Lower leg skin (tissue), 4 donors: ENCODE measurements around the gene GAS7. TPM values are rescaled to one million over a fixed set of nuclear protein-coding genes. Genes with fewer than 3 reads are reported as not detected.

ENCODE experiments used
- DNase-seq, 2 donors: peaks; one replicate each; pipeline ENCODE4 v3.0.0-alpha.2; 2019; ENCODE audit warnings: low spot score in 2 of 2
- H3K4me3 ChIP-seq: fragments of 200-600 bp; sonication (generic); 2 replicates; pipeline ENCODE4 v1.5.1; 2017; ENCODE audit warnings: mild to moderate bottlenecking, low read depth; ENCODE audit not compliant: poor library complexity, severe bottlenecking
- POLR2A ChIP-seq, 2 donors: fragments of 450-650 bp; IDR thresholded peaks; one replicate each; pipeline ENCODE4 v1.6.1; 2016 to 2017; ENCODE audit warnings: antibody characterized with exemption in 2 of 2, mild to moderate bottlenecking in 1 of 2, moderate library complexity in 1 of 2
- WGBS, 2 donors: methylation state at CpG; one replicate each; pipeline ENCODE4 v1.1.5; 2018; 5-methylcytosine and 5-hydroxymethylcytosine counted together
- intact Hi-C: fragments of 100-400 bp; cut with DNase I; formaldehyde crosslinking; loops from one replicate; pipeline ENCODE4 v1.15.0; 2023; ENCODE audit warnings: low total_unique reads
- total RNA-seq, 4 donors: library from RNA; depleted of rRNA; stranded (reverse); fragments of >200 nt; gene quantifications; one replicate each; pipeline ENCODE4 v1.1.0, GENCODE V29; 2016
- TF ChIP-seq, protein P1 (sequence below), 3 donors: fragments of 450-650 bp; IDR thresholded peaks; one replicate each; pipeline ENCODE4 v1.5.1; 2016; ENCODE audit warnings: antibody characterized with exemption in 3 of 3, mild to moderate bottlenecking in 3 of 3, moderate library complexity in 2 of 3

The GAS7 gene
- total RNA-seq, 4 donors from 2014 or later = 97.8 to 148 (median 117) TPM

- 80 to 83% methylated on average over 9 of the region's 9 CpGs for WGBS, 2 donors
- TF ChIP-seq, protein P1, sequence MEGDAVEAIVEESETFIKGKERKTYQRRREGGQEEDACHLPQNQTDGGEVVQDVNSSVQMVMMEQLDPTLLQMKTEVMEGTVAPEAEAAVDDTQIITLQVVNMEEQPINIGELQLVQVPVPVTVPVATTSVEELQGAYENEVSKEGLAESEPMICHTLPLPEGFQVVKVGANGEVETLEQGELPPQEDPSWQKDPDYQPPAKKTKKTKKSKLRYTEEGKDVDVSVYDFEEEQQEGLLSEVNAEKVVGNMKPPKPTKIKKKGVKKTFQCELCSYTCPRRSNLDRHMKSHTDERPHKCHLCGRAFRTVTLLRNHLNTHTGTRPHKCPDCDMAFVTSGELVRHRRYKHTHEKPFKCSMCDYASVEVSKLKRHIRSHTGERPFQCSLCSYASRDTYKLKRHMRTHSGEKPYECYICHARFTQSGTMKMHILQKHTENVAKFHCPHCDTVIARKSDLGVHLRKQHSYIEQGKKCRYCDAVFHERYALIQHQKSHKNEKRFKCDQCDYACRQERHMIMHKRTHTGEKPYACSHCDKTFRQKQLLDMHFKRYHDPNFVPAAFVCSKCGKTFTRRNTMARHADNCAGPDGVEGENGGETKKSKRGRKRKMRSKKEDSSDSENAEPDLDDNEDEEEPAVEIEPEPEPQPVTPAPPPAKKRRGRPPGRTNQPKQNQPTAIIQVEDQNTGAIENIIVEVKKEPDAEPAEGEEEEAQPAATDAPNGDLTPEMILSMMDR (IDR thresholded peaks at IDR 0.05) = no peak
- no peak for TF ChIP-seq POLR2A (IDR thresholded peaks at IDR 0.05)
- no peak overlapping the region for H3K4me3 ChIP-seq
- intact Hi-C loops = no loop called here
- DNase-seq = no peak
Observed at GRCh38 chr17:9999919-10000695, 198.3 kb downstream of the GAS7 start.

DNA sequence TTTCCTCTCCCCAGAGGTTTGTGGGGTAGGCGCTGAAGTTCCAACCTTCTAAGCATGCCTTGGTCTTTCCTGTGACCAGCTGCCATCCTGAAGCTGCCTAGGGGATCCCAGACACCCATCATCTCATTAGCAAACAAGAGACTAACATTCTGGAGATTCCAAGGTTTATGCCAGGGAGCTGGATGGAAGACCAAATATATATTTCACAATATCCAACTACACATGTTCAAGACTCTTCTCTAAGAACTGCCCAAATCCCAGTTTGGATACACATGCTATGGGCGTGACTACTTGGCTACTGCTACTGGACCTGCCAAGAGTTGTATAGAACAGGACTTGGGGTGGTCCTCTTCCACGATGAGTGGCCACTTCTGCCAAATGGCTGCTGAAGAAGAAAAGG lies 200.3 kb downstream of the GAS7 start:
- no peak for DNase-seq
- intact Hi-C loops = no loop called here
- TF ChIP-seq, protein P1 (IDR thresholded peaks at IDR 0.05) = no peak
- no peak for TF ChIP-seq POLR2A (IDR thresholded peaks at IDR 0.05)
- WGBS, 2 donors = 64 to 75% methylated on average over 3 of the region's 3 CpGs
- H3K4me3 ChIP-seq = no peak overlapping the region

DNA sequence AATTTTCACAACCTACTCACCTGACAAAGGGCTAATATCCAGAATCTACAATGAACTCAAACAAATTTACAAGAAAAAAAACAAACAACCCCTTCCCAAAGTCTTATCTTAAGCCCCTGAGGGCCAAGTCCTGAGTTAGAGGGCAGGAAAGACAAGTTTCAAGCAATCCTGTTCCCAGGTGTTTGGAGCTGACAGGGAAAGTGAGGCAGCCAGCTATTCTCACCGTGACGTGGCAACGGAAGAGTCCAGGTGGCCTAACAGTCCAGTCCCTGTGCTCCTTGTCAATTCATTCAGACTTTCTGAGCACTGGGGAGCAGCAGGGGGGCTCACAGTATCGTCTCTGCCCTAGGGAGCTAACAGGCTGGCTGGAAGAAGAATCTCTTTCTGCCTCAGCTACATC lies 203.6 kb downstream of the GAS7 start:
- TF ChIP-seq, protein P1 (IDR thresholded peaks at IDR 0.05) = no peak
- TF ChIP-seq POLR2A (IDR thresholded peaks at IDR 0.05) = no peak
- intact Hi-C loops = no loop called here
- no peak overlapping the region for H3K4me3 ChIP-seq
- no peak for DNase-seq
- WGBS, 2 donors = 68 to 86% methylated on average over 4 of the region's 4 CpGs

- intact Hi-C loops = no loop called here
- no peak for DNase-seq
- 86 to 89% methylated on average over 7 of the region's 7 CpGs for WGBS, 2 donors
- no peak for TF ChIP-seq POLR2A (IDR thresholded peaks at IDR 0.05)
- TF ChIP-seq, protein P1 (IDR thresholded peaks at IDR 0.05) = no peak
- H3K4me3 ChIP-seq = no peak overlapping the region
Observed at GRCh38 chr17:9991796-9992195, 206.6 kb downstream of the GAS7 start.

DNA sequence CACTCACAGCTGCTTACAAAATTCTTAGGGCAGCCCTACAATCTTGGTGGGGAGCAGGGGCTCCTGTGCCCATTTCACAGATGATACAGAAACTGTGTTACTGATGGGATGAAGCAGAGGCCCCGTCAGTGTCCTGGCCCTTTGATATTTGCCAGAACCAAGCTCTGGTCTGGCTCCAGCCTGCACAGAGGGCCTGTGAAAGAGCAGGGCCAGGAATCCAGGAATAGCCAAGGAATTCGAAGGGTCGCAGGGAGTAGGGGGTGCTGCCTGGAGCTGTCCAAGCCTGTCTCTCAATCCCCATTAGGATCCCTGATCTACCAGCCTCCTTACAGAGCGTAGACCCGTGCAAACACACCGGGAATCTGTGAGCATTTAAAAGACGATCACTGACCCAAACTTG lies 207.1 kb downstream of the GAS7 start:
- 83 to 85% methylated on average over 7 of the region's 7 CpGs for WGBS, 2 donors
- intact Hi-C loops = no loop called here
- no peak overlapping the region for H3K4me3 ChIP-seq
- no peak for TF ChIP-seq POLR2A (IDR thresholded peaks at IDR 0.05)
- TF ChIP-seq, protein P1 (IDR thresholded peaks at IDR 0.05) = no peak
- DNase-seq = no peak
